Hindlimb muscle (tissue), 1 donor: ENCODE results near the gene CEP57. TPM values are rescaled to one million over a fixed set of nuclear protein-coding genes. Genes with fewer than 3 reads are reported as not detected.

Experiments
- DNase-seq: peaks from one replicate; pipeline ENCODE4 v3.0.0-alpha.2; 2013
- polyA plus RNA-seq: library from polyadenylated mRNA; unstranded; fragments of 120-200 nt; gene quantifications from one replicate; pipeline ENCODE4 v1.2.1, GENCODE V29; 2013; ENCODE audit not compliant: insufficient read length

Gene CEP57
- 50.0 TPM for polyA plus RNA-seq

DNA sequence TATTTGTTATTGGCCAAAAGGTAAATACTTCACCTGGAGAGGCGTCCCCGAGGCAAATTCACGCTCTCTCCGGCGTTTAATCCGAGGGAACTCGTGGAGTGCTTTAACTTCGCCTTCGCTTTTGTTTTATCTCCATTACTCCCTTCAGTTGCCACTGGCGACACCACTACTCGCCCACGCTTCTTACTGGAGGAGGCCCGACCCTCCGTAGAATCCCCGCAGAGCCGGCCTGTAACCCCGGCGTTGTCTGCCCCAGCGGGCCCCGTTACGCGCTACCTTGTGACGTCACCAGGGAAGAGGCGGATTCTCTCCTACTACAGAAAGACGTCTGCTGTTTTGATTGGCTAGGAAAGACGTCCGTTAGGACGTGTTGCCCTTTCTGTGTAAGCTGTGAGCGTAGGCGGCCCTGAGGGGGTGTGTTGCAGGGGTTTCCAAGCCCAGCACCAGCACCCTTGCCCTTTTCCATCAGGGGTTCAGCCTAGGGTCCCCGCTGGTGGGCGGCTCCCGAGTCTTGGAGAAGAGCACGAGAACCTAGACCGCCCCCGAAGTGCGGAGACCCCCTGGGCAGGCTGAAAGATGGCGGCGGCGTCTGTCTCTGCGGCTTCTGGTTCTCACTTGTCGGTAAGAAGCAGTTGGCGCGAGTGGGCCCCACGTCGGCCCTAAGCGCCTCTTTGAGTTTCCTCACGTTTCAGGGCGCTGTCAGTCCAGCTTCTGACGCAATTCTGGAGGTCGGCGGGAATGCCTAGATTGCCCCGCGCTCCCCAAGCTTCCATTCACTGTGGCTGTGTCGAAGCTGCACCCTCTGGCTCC, at the start of gene CEP57:
Gene CEP57 (plus strand): TSS at position 376 of the 810 bp plus-strand sequence. CDS start 201 bp downstream, at position 577.
- peak; percentile 98 for DNase-seq

DNA sequence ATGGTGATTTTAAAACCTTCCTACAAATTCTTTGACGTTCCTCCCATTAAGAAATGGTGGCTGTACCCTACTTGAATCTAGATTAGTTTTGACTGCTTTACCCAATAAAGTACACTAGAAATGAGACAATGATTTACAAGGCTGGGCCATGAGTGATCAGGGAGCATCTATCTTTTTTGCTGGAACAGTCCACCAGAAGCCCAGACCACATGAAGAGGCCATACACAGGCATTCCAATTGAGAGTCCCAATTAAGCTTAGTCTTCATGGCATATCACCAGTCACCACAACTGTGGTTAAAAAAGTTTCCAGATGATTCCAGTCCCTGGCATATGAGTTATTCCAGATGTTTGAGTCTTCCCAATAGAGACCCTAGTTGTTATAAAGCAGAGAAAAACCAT, 40.2 kb upstream of the CEP57 start:
- no peak for DNase-seq

DNA sequence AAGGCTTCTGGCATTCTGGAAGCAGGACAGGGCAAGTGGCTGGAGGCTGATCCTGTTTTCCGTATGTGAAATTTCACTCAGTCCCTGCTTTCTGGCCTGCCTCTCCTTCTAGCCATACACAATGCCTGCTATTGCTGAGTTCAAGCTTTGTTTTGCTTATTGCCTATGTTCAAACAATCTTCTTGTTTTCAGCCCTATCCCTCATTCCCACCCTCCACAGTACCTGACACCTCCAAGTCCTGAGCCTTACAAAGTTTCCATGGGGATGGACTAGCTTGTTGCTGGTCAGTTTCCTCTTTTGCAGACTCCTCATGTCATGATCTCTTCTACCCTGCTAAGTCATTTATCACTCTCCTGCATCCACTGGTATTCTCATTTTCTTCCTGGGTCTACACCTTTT, 38.8 kb upstream of the CEP57 start:
- DNase-seq = no peak

DNA sequence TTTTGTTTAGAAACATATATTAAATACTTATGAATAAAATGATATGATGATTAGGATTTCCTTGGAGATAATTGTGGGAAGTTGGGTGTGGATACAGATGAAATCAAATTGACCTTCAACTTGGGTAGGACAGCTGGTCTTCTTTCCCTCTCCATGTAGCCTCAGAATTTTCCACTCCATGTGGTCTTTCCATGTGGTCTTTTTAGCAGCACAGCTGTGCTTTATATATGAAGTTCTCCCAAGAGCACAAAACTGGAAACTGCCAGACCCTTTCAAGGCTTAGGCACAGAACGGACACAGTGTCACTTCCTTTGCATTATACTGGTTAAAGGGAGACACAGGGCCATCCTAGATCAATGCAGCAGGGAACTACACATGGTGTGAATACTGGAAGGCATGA, 29.4 kb upstream of the CEP57 start:
- no peak for DNase-seq

DNA sequence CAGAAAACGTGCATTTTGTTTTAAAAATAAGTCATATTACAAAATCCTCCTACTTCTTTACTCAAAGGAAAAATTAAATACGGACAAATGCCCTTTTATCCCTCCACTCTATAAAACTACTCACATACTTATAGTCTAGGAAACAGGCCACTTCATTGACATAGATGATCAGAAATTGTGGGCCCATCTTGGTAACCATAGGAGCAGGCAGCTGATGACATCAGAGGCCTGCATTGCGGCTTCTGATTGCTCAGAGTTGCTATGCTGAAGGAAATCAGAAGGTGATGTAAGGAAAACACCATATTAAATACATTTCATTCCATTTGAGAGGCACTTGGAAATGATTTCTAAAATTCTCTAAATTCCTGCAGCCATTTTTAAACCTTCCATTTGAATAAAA, 27.8 kb upstream of the CEP57 start:
- no peak for DNase-seq

DNA sequence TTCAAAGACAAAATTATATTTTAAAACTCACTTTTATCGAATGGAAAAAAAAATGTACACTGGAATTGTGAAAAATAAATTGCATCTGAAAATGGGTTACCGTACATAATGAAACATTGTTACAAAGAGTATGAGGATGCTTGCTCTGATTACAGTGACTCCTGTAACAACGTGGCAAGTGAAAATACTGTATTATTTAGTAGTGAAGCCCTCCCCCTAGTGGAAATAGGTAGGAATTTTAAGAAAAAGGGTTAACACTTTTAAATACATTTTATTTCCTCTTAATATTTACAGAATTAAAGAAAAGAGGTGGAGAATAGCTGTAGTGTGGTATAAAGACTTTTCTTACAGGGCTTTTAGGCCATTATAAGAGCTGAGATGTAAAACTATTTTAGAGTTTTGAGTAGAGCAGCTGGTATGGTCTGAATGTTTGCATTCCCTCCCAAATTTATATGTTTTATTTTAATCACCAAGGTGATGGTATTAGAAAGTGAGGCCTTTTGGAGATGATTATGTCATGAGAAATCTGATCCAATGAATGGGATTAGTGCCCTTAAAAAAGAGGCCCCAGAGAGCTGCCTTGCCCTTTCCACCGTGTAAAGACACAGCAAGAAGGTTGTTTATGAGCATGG, 25.9 kb upstream of the CEP57 start:
- DNase-seq = peak; percentile 50

DNA sequence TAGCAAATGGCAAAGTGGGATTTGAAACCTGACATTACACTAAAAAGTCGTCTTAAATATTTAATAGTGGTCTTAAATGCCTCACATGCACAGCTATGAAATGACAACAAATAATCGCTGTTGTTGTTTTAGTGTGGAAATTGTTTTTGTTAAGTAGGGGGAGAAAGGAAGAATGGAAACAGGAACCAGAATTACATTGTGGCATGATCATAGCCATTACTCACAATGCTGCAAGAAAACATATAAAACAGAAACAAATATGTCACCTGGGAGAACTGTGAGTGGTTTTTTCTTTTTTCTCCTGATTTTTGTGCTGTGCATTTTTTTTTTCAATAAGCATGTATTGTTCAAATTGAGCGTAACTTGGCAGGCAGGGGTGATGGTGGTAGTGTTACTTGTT, 23.6 kb upstream of the CEP57 start:
- no peak for DNase-seq

DNA sequence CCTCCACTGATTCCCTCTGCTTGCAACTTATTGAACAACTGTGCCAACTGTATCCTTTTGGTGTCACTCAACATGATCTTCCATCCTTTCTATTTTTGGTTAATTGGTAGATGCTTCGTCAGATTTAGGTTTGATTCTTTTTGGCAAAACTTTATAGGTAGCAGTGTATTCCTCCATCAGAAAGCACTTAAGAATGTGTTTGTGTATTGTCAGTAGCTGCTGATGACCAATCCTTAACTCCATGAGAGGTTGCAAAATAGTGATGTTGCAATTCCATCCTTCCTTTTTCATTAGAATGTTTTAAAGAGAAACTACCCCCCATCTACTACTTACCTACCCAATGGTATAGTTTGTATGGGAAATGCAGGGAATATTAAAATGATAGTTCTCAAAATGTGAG, 22.8 kb upstream of the CEP57 start:
- no peak for DNase-seq

DNA sequence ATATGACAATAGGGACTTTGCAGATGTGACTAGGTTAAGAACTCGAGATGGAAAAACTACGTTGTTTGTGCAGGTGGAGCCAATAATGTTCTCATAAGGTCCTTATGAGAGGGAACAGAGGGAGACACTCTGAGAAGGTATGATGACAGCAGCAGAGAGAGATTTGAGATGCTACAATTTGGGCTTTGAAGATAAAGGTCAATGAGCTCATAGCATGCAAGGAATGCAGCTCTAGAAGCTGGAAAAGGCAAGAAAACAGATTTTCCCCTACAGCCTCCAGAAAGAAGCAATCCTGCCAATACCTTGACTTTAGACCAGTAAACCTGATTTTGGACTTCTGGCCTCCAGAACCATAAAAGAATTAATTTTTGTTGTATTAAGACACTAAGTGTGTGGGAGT, 21.8 kb upstream of the CEP57 start:
- DNase-seq = no peak

DNA sequence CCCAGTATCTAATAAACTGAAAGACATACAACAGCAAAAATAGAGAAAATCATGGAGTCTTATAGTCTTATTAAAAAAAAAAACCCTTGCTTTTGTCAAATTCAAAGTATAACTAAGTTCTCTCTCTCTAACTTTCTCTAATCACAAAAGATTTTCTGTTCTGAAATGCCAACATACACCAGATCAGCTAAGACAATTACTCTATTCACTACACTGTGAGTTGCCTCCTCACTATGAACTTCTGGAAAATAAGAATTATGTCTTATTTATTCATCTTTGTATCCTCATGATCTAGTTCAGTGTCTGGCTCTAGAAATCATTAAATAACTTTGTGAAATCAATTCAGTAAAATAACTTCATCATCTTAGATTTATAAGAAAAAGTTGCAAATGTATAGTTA, 13.4 kb upstream of the CEP57 start:
- DNase-seq = no peak

DNA sequence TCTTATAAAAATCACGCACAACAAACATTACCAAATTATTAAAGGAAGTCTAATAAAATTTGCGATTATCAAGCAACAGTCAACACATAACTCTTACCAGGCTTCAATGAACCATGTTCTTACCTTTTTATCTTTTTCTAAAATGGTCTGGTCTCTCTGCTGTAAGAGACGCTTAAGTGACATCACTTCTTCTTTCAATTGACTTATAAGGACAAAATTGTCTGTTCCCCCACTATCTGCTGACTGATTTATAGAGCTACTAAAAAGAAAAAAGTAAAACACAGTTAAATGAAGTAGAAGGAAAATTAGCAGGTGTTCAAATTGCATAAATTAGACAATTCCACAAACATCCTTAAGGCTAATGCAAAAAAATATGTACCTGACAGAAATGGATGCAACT, 11.6 kb upstream of the CEP57 start:
- no peak for DNase-seq

DNA sequence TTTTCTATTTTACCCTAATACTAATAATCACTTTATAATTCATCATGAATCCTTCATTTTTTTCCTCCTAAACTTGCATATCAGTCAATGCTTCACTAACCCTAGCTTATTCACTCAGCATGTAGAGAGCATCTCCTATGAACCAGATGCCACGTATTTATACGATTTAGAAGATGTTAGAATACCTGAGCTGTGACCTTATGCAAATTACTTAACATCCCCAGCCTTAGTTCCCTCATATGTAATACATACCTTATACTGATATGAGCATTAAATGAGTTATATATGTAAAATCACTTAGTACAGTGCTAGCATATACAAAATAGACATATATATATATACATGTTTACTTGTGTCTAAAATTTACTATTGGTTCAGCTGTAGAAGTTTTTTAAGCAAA, 9.8 kb upstream of the CEP57 start:
- DNase-seq = no peak

DNA sequence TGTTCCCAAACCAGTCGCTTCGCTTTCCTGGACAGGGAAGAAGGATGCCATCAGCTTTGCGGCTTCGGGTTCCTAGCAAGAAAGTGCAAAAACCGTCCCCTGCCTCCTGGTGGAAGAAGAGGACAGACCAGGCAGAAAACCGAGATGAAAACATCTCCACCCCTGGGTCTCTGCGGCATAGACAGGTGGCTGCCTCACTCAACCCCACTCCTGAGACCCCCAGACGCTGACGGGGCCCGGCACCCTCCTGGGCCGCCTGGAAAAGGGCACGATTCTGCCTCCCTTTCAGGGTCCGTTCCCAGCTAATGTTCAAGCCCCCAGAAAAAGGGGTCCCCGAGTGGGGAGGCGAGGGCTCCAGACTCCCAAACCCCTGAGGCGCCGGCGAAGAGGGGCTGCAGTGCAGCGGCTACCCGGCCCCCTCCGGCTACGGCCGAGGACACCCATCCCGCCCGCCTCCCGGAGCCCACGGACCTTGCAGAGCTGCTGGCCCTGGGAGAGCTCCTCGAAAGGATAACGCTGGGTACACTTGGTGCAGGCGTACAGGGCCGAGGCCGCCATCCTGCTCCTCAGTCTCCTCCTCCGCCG, 1.3 kb upstream of the CEP57 start:
- DNase-seq = peak; percentile 30

DNA sequence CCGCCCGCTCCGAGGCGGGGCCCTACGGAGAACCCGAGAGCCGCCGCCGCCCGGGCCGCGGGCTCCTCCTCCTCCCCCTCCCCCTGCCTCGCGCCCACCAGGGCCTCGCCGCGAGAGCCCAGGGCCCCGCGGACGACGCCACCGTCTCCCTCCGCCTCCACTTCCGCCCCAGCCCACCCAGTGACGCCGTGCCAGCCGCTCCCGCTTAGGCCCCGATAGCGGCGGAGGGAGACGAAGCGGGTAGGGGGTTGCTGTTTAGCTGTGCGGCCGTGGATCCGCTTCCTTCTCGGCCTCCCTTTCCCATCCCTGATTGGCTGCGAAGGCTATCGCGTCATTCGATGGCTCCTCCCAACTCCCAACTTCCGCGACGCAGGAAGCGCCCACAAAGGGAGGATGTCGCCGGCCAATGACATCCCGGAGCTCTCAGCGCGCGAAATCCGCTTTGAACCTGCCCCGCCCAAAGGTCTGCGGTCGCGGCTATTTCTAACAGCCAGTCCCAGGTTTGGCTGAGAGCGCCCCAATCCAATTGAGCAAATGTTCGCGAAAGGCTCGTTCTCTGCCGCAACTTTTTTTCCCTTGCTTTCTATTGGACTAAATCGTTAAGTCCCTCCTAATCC, 684 bp upstream of the CEP57 start, which contains the start of gene FAM76B:
Gene FAM76B (minus strand): TSS at position 277 of the 617 bp plus-strand sequence. CDS start 304 bp downstream, outside the sequence.
- DNase-seq = peak; percentile 99

DNA sequence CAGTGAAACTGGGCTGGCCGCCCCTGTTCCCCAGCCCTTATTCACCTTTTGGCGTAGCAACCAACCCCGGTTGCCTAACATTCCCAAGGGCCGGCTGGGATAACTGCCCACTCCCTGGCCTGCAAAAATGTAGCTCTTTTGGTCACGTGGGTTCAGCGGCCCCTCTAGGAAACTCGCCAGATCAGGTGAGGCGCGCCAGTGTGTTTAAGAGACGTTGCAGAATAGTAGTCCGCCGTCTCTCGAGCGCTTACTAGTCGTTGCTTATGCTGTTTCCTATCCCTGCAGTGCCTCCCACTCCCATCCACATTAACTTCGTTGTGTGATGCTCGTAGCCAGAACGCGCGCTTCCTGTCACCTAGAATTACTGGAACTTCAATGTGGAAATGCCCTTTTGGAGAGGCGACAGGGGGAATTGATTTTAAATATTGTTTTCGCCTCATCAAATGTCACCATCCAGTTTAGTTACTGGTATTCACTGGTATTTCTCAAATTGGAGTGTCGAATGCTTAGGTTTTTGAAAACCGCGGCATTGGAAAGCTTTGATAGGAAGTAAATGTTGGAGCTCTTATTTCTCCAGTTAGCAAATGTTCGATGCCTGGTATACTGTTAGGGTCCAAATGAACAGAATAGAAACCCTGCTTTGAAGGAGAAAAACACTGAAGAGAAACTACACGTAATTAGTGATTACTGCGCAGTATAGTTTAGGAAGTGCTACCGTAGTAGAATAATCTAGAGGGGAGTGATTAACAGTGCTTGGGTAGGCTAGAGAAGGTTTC, 823 bp downstream of the CEP57 start:
- DNase-seq = peak; percentile 74

DNA sequence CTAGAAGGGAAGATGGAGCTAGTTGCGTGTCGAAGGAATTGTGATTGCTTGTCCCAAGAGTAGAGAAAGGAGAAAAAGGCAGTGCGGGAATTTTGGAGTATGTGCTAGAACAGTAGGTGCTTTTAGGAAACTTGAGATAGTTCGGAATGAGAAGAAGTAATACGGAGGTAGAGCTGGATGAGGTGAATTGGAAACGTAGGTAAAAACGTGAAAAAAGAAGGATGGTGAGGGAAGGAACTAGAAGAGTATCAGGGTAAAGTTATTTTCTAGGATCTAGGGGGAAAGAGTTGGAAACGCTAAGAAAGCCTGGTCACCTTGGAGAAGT, 1.4 kb downstream of the CEP57 start:
- no peak for DNase-seq

DNA sequence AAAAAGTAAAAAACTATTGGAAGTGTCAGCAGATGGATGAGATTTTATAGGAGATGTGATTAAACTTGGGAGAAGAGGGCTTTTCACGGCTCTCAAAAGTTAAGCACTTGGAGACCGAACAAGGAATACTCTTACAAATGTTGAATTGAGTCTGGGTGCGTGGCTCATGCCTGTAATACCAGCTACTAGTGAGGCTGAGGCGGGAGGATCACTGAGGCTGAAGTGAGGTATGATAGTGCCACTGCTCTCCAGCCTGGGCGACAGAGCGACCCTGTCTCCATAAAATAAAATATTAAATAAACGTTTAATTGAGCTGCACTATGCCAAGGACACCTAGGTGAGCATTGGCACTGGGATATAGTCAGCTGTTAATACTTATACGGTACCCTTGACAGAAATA, 1.9 kb downstream of the CEP57 start:
- DNase-seq = no peak

DNA sequence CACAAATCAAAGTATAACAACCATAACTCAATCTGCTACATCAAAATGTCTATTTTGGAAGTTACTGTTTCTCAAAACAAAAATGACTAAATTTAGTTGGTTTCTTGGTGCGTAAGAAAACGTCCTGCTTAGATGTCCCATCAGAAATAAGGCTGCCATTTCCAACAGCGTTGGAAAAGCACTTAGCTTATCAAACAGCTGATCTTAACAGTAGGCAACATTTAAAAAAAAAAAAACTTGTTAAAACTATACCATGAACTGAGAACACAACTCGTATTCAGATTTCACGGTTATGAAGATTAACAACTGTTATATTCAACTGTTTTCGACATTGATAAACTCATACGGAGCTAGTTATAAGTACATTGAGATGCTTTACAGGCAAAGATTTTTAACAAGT, 2.4 kb downstream of the CEP57 start:
- no peak for DNase-seq

DNA sequence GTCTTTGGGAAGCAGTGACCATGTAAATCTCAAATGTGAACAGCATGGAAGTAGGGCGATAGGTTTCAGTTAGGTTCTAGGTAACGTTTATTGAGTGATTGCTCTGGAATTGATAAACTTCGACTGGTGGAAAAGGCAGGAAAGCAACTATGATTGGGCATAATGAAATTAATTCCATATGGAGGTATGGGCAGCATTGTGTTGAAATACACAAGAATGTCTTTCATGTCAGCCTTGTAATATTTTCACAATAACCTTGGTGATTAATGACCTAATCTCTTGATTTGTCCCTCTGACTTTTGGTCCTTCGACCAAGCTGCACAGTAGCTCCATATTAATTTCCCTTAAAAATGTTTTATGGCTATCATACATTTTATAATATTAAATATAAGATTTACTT, 2.8 kb downstream of the CEP57 start:
- no peak for DNase-seq

DNA sequence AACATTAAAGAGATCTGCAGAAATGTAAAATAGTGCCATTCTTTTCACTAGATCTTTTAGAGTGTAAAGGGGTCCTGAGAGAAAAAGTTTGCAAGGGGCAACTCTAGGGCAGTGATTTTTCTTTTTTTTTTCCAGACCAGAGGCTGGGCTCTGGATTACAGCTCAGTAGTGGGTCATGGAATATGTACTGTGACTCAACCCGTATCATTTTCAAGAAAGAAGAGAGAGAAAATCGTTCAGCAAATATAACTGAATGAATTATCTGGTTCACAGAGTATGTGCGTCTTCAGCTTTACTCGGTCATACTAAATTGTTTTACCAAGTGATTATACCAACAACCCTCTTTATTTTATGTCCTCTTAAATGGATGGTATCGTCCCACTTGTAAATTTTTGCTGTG, 3.8 kb downstream of the CEP57 start:
- no peak for DNase-seq

DNA sequence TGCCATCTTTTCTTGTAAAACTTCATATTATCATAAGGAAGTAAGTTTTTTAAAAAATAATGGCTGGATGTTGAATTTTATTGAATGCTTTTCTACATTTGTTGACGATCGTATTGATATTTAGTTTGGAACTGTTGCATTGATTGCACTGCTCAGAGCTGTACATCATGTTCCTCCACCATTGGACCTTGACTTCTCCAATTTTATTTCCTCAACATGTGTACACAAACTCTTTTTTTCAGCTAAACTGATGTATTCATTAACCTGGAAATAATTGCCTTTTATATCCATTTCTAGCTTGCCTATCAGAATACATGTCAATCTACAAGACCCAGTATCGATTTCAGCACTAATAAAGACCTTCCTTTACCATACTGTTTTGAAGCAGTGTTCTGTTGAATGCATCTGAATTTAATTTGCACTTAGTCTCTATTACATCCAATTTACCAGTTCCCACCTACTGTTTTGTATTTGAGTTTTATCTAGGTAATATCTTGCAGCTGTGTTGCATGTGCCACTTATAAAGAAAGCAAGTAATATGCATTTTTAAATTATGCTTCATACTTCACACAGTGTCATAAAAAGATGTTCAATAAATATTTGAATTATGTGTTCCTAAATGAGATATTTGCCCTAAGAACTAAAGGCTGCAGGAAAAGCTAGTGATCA, 5.5 kb downstream of the CEP57 start:
- no peak for DNase-seq

DNA sequence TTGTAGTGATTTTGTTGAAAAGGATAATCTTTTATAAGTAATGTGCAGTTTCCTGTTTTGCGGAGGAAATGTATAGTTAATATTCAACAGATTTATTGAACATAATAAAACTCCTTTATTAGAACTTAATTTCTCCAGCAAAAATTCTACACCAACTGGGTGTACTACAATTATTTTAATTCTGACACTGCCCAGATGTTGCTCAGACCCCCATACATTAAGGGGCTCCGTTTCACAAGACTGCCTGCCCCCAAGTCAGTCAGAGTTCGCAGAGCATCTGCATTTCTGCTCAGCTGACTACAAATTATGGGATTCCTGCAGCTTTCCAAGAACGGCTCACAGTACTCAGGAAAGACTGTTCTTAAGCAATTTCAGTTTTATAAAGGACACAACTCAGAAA, 6.2 kb downstream of the CEP57 start:
- no peak for DNase-seq
